ENCODE data around the gene INCA1. TPM values are rescaled to one million over a fixed set of nuclear protein-coding genes. Genes with fewer than 3 reads are reported as not detected.

The INCA1 gene
- total and polyA plus RNA-seq, 10 donors, result 1.1 to 5.8 (median 1.8) TPM

- intact Hi-C loops (cut with DNase I; ENCODE audit: low total_unique reads), result loop anchor here (5.0 kb wide), 1 partner anchor 34 kb away; no protein-coding TSS in a partner anchor
- H3K9me3 ChIP-seq, result no peaks in the 10 kb centered on the region
- TF ChIP-seq POLR2AphosphoS5 (IDR thresholded peaks at IDR 0.05) (no peak), CTCF (IDR thresholded peaks at IDR 0.05 in 8 of 11, conservative IDR thresholded peaks at IDR 0.05 in 3 of 11) (no peak), POLR2A (IDR thresholded peaks at IDR 0.05) (no peak)
- H3K27me3 ChIP-seq (replicated peaks in 1 of 7), result no peaks in the 10 kb centered on the region
- no peak for DNase-seq
- H3K4me1 ChIP-seq, result peaks cover 7 to 35% (median 20%) of the 10 kb centered on the region in 6 donors
- 78 to 82% (median 80%) methylated on average over 5 of the region's 5 CpGs for WGBS, 5 donors
- no peak overlapping the region for H3K4me3 ChIP-seq
- peaks cover 0 to 25% (median 11%) of the 10 kb centered on the region in 6 donors for H3K36me3 ChIP-seq
- no peak overlapping the region for H3K27ac ChIP-seq
Measured at GRCh38 chr17:5027916-5028315, 30.6 kb upstream of the INCA1 start.

- intact Hi-C loops (cut with DNase I; ENCODE audit: low total_unique reads), result loop anchor here (5.0 kb wide), 1 partner anchor 35 kb away; no protein-coding TSS in a partner anchor
- WGBS, 5 donors, result 85 to 95% (median 92%) methylated on average over 6 of the region's 6 CpGs
- no peak overlapping the region for H3K4me3 ChIP-seq
Measured at GRCh38 chr17:5027299-5027698, 30.0 kb upstream of the INCA1 start.

GRCh38 chr17:5024604-5025003 is 27.3 kb upstream of the INCA1 start:
- Histone ChIP-seq H3K27me3 (replicated peaks in 1 of 7) (peaks cover 0 to 4% (median 0%) of the 10 kb centered on the region in 7 donors), H3K27ac (no peak overlapping the region), H3K4me1 (peaks cover 0 to 11% (median 4%) of the 10 kb centered on the region in 6 donors), H3K36me3 (peaks cover 0 to 58% (median 43%) of the 10 kb centered on the region in 6 donors), H3K9me3 (no peaks in the 10 kb centered on the region), H3K4me3 (no peak overlapping the region)
- intact Hi-C loops (cut with DNase I; ENCODE audit: low total_unique reads), result loop anchor here (5.0 kb wide), 1 partner anchor 38 kb away; no protein-coding TSS in a partner anchor
- TF ChIP-seq POLR2A (IDR thresholded peaks at IDR 0.05), result no peak
- TF ChIP-seq POLR2AphosphoS5 (IDR thresholded peaks at IDR 0.05), result no peak
- TF ChIP-seq CTCF (IDR thresholded peaks at IDR 0.05 in 8 of 11, conservative IDR thresholded peaks at IDR 0.05 in 3 of 11), result no peak
- WGBS, 5 donors, result 96 to 99% (median 98%) methylated on average over 4 of the region's 4 CpGs
- DNase-seq, result no peak

More at GRCh38 chr17:5027299-5027698, 30.0 kb upstream of the INCA1 start:
- Histone ChIP-seq H3K27me3 (replicated peaks in 1 of 7) (no peaks in the 10 kb centered on the region), H3K4me1 (peaks cover 7 to 29% (median 18%) of the 10 kb centered on the region in 6 donors), H3K9me3 (no peaks in the 10 kb centered on the region), H3K36me3 (peaks cover 0 to 31% (median 17%) of the 10 kb centered on the region in 6 donors), H3K27ac (no peak overlapping the region)
- no peak for DNase-seq
- TF ChIP-seq POLR2A (IDR thresholded peaks at IDR 0.05) (no peak), CTCF (IDR thresholded peaks at IDR 0.05 in 8 of 11, conservative IDR thresholded peaks at IDR 0.05 in 3 of 11) (no peak), POLR2AphosphoS5 (IDR thresholded peaks at IDR 0.05) (no peak)

GRCh38 chr17:5023588-5024147 is 26.3 kb upstream of the INCA1 start:
- no peaks in the 10 kb centered on the region for H3K9me3 ChIP-seq
- H3K36me3 ChIP-seq, result peaks cover 0 to 67% (median 45%) of the 10 kb centered on the region in 6 donors
- 84 to 97% (median 88%) methylated on average over 21 to 29 of the region's 29 CpGs for WGBS, 5 donors
- no peak for DNase-seq
- no peak overlapping the region for H3K4me3 ChIP-seq
- no peak overlapping the region for H3K27ac ChIP-seq
- intact Hi-C loops (cut with DNase I; ENCODE audit: low total_unique reads), result no loop called here
- H3K4me1 ChIP-seq, result peaks cover 0 to 13% (median 6%) of the 10 kb centered on the region in 6 donors
- TF ChIP-seq POLR2A (IDR thresholded peaks at IDR 0.05), result no peak
- TF ChIP-seq POLR2AphosphoS5 (IDR thresholded peaks at IDR 0.05), result peak in 1 of 3 donors; percentile 31
- H3K27me3 ChIP-seq (replicated peaks in 1 of 7), result peaks cover 0 to 4% (median 0%) of the 10 kb centered on the region in 7 donors
